CD4-positive, alpha-beta T cell (primary cell): ENCODE results near the gene STAC. TPM values are rescaled to one million over a fixed set of nuclear protein-coding genes. Genes with fewer than 3 reads are reported as not detected.

Source experiments
- ATAC-seq: fragments of 200-7000 bp; cut with Tn5 transposase; one replicate; pipeline ENCODE4 v1.10.0; 2022; ENCODE audit warnings: mild to moderate bottlenecking; ENCODE audit not compliant: poor library complexity
- CTCF ChIA-PET: fragments of 350-600 bp; sonication (Branson Sonifier 250); formaldehyde crosslinking; loops from one replicate; lab custom pipeline; 2021; ENCODE audit warnings: antibody characterized with exemption, inconsistent platforms; lab: Charles Lee
- POLR2A ChIA-PET: fragments of 350-600 bp; sonication (Branson Sonifier 250); formaldehyde crosslinking; loops from one replicate; lab custom pipeline; 2021; ENCODE audit warnings: antibody characterized with exemption, inconsistent platforms; lab: Charles Lee
- DNase-seq, 14 experiments: peaks; one replicate each; pipeline ENCODE4 v3.0.0-alpha.2; 2013 to 2020; ENCODE audit warnings: mixed read lengths in 2 of 14
- H3K27ac ChIP-seq, 2 donors: one replicate each; pipeline versions ENCODE4 v1.5.1 to v1.7.0; 2013; ENCODE audit warnings: low read length in 2 of 2, low read depth in 1 of 2, mild to moderate bottlenecking in 1 of 2
- H3K27me3 ChIP-seq, 2 experiments: 1 replicate in 1 of 2; 2 replicates in 1 of 2; pipeline versions ENCODE4 v1.6.1 to v1.7.0; 2013; ENCODE audit warnings: low read length in 2 of 2, control low read depth in 1 of 2, mild to moderate bottlenecking in 1 of 2, moderate library complexity in 1 of 2; ENCODE audit not compliant: insufficient read depth in 2 of 2, control insufficient read depth in 1 of 2
- H3K36me3 ChIP-seq: one replicate; pipeline ENCODE4 v1.6.1; 2013; ENCODE audit warnings: low read length, control low read depth; ENCODE audit not compliant: insufficient read depth
- H3K4me1 ChIP-seq: one replicate; pipeline ENCODE4 v1.6.1; 2013; ENCODE audit warnings: low read length, control low read depth; ENCODE audit not compliant: insufficient read depth
- H3K4me3 ChIP-seq: one replicate; pipeline ENCODE4 v1.5.1; 2013; ENCODE audit warnings: mild to moderate bottlenecking, low read length, moderate library complexity
- H3K9me3 ChIP-seq, 2 experiments: 1 replicate in 1 of 2; 2 replicates in 1 of 2; pipeline versions ENCODE4 v1.6.1 to v1.7.0; 2013; ENCODE audit warnings: low read length in 2 of 2, mild to moderate bottlenecking in 2 of 2, control low read depth in 1 of 2, moderate library complexity in 1 of 2; ENCODE audit not compliant: control insufficient read depth in 1 of 2, insufficient read depth in 1 of 2
- H3K27ac Mint-ChIP-seq: one replicate; pipeline ENCODE4 v1.8.0; 2020; ENCODE audit warnings: mixed read lengths
- H3K27me3 Mint-ChIP-seq: one replicate; pipeline ENCODE4 v1.8.0; 2021; ENCODE audit warnings: mixed read lengths
- H3K36me3 Mint-ChIP-seq: one replicate; pipeline ENCODE4 v1.8.0; 2021; ENCODE audit warnings: low read depth, mixed read lengths
- H3K4me1 Mint-ChIP-seq: one replicate; pipeline ENCODE4 v1.8.0; 2021; ENCODE audit warnings: low read depth, mixed read lengths
- H3K4me3 Mint-ChIP-seq: one replicate; pipeline ENCODE4 v1.8.0; 2020; ENCODE audit warnings: mild to moderate bottlenecking, mixed read lengths
- H3K9me3 Mint-ChIP-seq: one replicate; pipeline ENCODE4 v1.8.0; 2020; ENCODE audit warnings: mixed read lengths
- CTCF ChIP-seq: fragments of 200-600 bp; IDR thresholded peaks from one replicate; pipeline ENCODE4 v1.8.0; 2022; ENCODE audit warnings: antibody characterized with exemption, mild to moderate bottlenecking
- intact Hi-C, 2 experiments: fragments of 100-400 bp; cut with DNase I in 1 of 2; cut with micrococcal nuclease in 1 of 2; formaldehyde crosslinking; loops; one replicate each; pipeline versions ENCODE4 v1.15.1 to v1.9.0; 2023 to 2025; cut with DNase I, micrococcal nuclease
- total RNA-seq, 174 experiments: library from RNA in 2 of 174; stranded (reverse) in 2 of 174; gene quantifications; one replicate each; pipeline ENCODE4 v1.2.3 and lab custom pipeline; 2021 to 2026

Gene STAC
- total RNA-seq, 2 experiments from 2014 or later = not detected

GRCh38 chr3:36482256-36482655 lies 102.0 kb downstream of the STAC start:
- no peaks in the 10 kb centered on the region for H3K9me3 ChIP-seq
- H3K27ac Mint-ChIP-seq = no peak overlapping the region
- ChIA-PET POLR2A (no interaction called here), CTCF (no interaction called here)
- H3K4me3 Mint-ChIP-seq = no peak overlapping the region
- H3K4me3 ChIP-seq = no peak overlapping the region
- peaks cover 0 to 2% of the 10 kb centered on the region in 2 experiments for H3K27me3 ChIP-seq
- no peaks in the 10 kb centered on the region for H3K9me3 Mint-ChIP-seq
- no peak overlapping the region for H3K27ac ChIP-seq
- ATAC-seq (no peak), DNase-seq (peak in 1 of 14 experiments; percentile 17)
- no peaks in the 10 kb centered on the region for H3K36me3 Mint-ChIP-seq
- H3K4me1 Mint-ChIP-seq = no peaks in the 10 kb centered on the region
- intact Hi-C loops = no loop called here
- H3K27me3 Mint-ChIP-seq = no peaks in the 10 kb centered on the region
- no peaks in the 10 kb centered on the region for H3K4me1 ChIP-seq
- H3K36me3 ChIP-seq = no peaks in the 10 kb centered on the region
- TF ChIP-seq CTCF = no peak

DNA sequence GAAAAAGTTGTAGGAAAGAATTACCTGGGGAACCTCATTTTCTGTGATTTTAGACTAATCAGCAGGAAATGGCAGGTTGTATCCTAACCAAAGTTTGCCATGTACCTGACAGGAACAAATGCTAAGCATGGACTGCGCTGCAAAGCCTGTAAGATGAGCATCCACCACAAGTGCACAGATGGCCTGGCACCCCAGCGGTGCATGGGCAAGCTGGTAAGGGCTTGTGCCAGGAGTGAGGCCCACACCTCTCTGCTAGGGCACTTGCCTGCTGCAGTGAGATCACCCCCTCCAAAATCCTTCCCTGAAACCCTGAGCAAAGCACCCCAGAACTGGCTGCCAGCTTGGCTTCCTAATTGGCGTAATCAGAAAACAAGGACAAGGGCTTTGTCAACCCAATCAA lies 102.6 kb downstream of the STAC start:
- Mint-ChIP-seq H3K27me3 (no peaks in the 10 kb centered on the region), H3K27ac (no peak overlapping the region), H3K9me3 (no peaks in the 10 kb centered on the region), H3K4me3 (no peak overlapping the region), H3K36me3 (no peaks in the 10 kb centered on the region), H3K4me1 (no peaks in the 10 kb centered on the region)
- intact Hi-C loops = no loop called here
- Histone ChIP-seq H3K36me3 (no peaks in the 10 kb centered on the region), H3K4me3 (no peak overlapping the region), H3K27me3 (peaks cover 0 to 2% of the 10 kb centered on the region in 2 experiments), H3K9me3 (no peaks in the 10 kb centered on the region), H3K4me1 (no peaks in the 10 kb centered on the region), H3K27ac (no peak overlapping the region)
- no peak for TF ChIP-seq CTCF
- ChIA-PET CTCF (no interaction called here), POLR2A (no interaction called here)
- ATAC-seq (no peak), DNase-seq (no peak)

DNA sequence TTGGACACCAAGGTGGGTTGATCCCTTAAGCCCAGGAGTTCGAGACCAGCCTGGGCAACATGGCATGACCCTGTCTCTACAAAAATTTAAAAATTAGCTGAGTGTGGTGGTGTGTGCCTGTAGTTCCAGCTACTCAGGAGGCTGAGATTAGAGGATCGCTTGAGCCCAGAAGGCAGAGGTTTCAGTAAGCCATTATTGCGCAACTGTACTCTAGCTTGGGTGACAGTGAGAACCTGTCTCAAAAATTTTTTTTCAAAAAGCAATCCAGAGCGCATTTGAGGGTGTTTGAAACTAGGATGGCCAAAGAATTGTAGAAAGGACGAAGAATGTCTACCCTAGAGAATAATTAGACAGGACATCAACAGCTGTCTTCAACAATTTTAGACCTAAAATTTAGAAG lies 103.4 kb downstream of the STAC start:
- Mint-ChIP-seq H3K27me3 (no peaks in the 10 kb centered on the region), H3K27ac (no peak overlapping the region), H3K4me1 (no peaks in the 10 kb centered on the region), H3K36me3 (no peaks in the 10 kb centered on the region), H3K9me3 (no peaks in the 10 kb centered on the region), H3K4me3 (no peak overlapping the region)
- ChIA-PET CTCF (no interaction called here), POLR2A (no interaction called here)
- H3K4me3 ChIP-seq = no peak overlapping the region
- no peaks in the 10 kb centered on the region for H3K36me3 ChIP-seq
- no peak for TF ChIP-seq CTCF
- H3K27me3 ChIP-seq = peaks cover 0 to 2% of the 10 kb centered on the region in 2 experiments
- H3K27ac ChIP-seq = no peak overlapping the region
- no peaks in the 10 kb centered on the region for H3K4me1 ChIP-seq
- ATAC-seq (no peak), DNase-seq (no peak)
- no peaks in the 10 kb centered on the region for H3K9me3 ChIP-seq
- intact Hi-C loops = no loop called here
